HL-60 (cell line): ENCODE measurements around the gene PCCA.

Experiments used
- CTCF ChIP-seq: IDR thresholded peaks from one replicate; pipeline ENCODE4 v1.5.1; 2011; ENCODE audit warnings: low read length, control low read depth, inconsistent platforms; ENCODE audit not compliant: insufficient read depth
- GABPA ChIP-seq: IDR thresholded peaks from 2 replicates; pipeline ENCODE4 v1.6.1; 2012; ENCODE audit warnings: low read depth
- POLR2AphosphoS5 ChIP-seq: IDR thresholded peaks from 2 replicates; pipeline ENCODE4 v1.6.1; 2012; ENCODE audit warnings: low read depth
- SPI1 ChIP-seq: IDR thresholded peaks from 2 replicates; pipeline ENCODE4 v1.6.1; 2012; ENCODE audit warnings: low read depth, mild to moderate bottlenecking, borderline replicate concordance

DNA sequence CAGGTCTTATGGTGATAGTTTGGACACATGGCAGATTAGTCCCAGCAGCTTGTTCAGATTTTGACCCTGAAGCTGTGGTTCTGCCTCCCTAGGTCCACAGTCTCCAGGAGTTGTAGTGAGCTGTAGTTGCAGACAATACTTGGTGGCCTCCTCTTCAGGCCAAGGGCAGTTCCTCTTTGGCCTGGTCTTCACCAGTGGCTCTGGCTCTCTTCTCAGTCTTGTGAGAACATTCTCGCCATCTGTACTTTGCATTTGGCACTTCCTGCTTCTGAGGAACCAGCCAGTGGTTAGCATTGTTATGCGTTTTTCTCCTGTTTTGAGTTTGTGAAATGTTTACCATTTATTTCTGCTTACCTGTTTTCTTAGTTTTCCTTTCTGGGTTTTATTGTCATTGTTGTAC, 40.7 kb downstream of the PCCA start:
- TF ChIP-seq CTCF = no peak
- no peak for TF ChIP-seq POLR2AphosphoS5
- TF ChIP-seq GABPA = no peak
- TF ChIP-seq SPI1 = peak; percentile 32; the same call in 1 of the 2 replicates
